Fibroblast of lung (primary cell): ENCODE measurements around the gene CELA3A.
"Not testable (repeated sequence)": the region's sequence is repeated elsewhere in the genome, so short reads cannot be mapped to it uniquely, and the experiment has no call there.

Experiments
- CTCF ChIP-seq, 2 donors: IDR thresholded peaks in 1 of 2; conservative IDR thresholded peaks in 1 of 2; 1 replicate in 1 of 2; 2 replicates in 1 of 2; pipeline ENCODE4 v1.5.1; 2011 to 2012; ENCODE audit warnings: low read length in 2 of 2, control low read depth in 1 of 2, inconsistent platforms in 1 of 2, low read depth in 1 of 2, mild to moderate bottlenecking in 1 of 2
- EZH2 ChIP-seq: IDR thresholded peaks from 2 replicates; pipeline ENCODE4 v1.5.1; 2012; ENCODE audit warnings: low read length, control low read depth, mild to moderate bottlenecking; ENCODE audit errors: missing control alignments

- TF ChIP-seq EZH2; CTCF (conservative IDR thresholded peaks at IDR 0.05 in 1 of 2, IDR thresholded peaks at IDR 0.05 in 1 of 2; ENCODE audit: low read depth in 1 of 2, low read length in 2 of 2): not testable (repeated sequence)
Observed at GRCh38 chr1:21981253-21981652, 20.2 kb upstream of the CELA3A start.
